GM10248 (cell line): ENCODE data around the gene TMEM30B.

ENCODE experiments used
- CTCF ChIA-PET: fragments of 300-600 bp; sonication (Branson Sonifier 250); formaldehyde crosslinking; extraction: SDS; loops from one replicate; lab custom pipeline; 2021; ENCODE audit warnings: antibody characterized with exemption; lab: Yijun Ruan, JAX
- POLR2A ChIA-PET: fragments of 350-650 bp; sonication (Branson Sonifier 250); formaldehyde crosslinking; extraction: SDS; loops from one replicate; lab custom pipeline; 2020; ENCODE audit warnings: antibody characterized with exemption; lab: Yijun Ruan, JAX
- DNase-seq: peaks from one replicate; pipeline ENCODE4 v3.0.0; 2012; ENCODE audit errors: extremely low spot score
- CTCF ChIP-seq: IDR thresholded peaks from 2 replicates; pipeline ENCODE4 v1.5.1; 2012; ENCODE audit warnings: mild to moderate bottlenecking, low read depth; ENCODE audit errors: extremely low read depth, missing control alignments, control extremely low read depth

Gene TMEM30B

GRCh38 chr14:61233436-61233956, 47.6 kb downstream of the TMEM30B start:
- TF ChIP-seq CTCF, result no peak
- CTCF ChIA-PET, result interaction anchor here (0.6 to 1.4 kb wide), 4 partner anchors 10 to 616 kb away, joined by 3 to 5 read pairs (median 3); no protein-coding TSS in a partner anchor
- no peak for DNase-seq
- POLR2A ChIA-PET, result no interaction called here

GRCh38 chr14:61231810-61232209, 49.3 kb downstream of the TMEM30B start:
- ChIA-PET POLR2A (no interaction called here), CTCF (no interaction called here)
- no peak for TF ChIP-seq CTCF
- no peak for DNase-seq

GRCh38 chr14:61229981-61230380, 51.2 kb downstream of the TMEM30B start:
- ChIA-PET POLR2A (no interaction called here), CTCF (interaction anchor here (0.8 to 1.8 kb wide), 4 partner anchors 14 to 573 kb away, joined by 3 to 4 read pairs (median 3); no protein-coding TSS in a partner anchor)
- no peak for TF ChIP-seq CTCF
- no peak for DNase-seq

GRCh38 chr14:61229475-61229888, 51.7 kb downstream of the TMEM30B start:
- TF ChIP-seq CTCF, result no peak
- DNase-seq, result no peak
- CTCF ChIA-PET, result interaction anchor here (0.9 to 1.8 kb wide), 3 partner anchors 14 to 573 kb away, joined by 3 to 4 read pairs (median 3); no protein-coding TSS in a partner anchor
- POLR2A ChIA-PET, result no interaction called here

- DNase-seq, result no peak
- POLR2A ChIA-PET, result interaction anchor here (0.6 kb wide), 1 partner anchor 11 kb away, joined by 3 read pairs; no protein-coding TSS in a partner anchor
- CTCF ChIA-PET, result no interaction called here
Measured at GRCh38 chr14:61227884-61228591, 53.1 kb downstream of the TMEM30B start.

More at GRCh38 chr14:61227884-61228591, 53.1 kb downstream of the TMEM30B start:
- TF ChIP-seq CTCF, result no peak
